Large intestine (tissue), 3 donors: ENCODE results near the gene TUBGCP2. TPM values are rescaled to one million over a fixed set of nuclear protein-coding genes. Genes with fewer than 3 reads are reported as not detected.

Source experiments
- DNase-seq, 2 donors: peaks; one replicate each; pipeline versions ENCODE4 v3.0.0 to v3.0.0-alpha.2; 2013
- H3K27ac ChIP-seq: one replicate; pipeline ENCODE4 v1.5.1; 2013; ENCODE audit warnings: low read length
- H3K27me3 ChIP-seq: 2 replicates; pipeline ENCODE4 v1.6.1; 2013; ENCODE audit warnings: low read length; ENCODE audit not compliant: control insufficient read depth, insufficient read depth
- H3K36me3 ChIP-seq: 2 replicates; pipeline ENCODE4 v1.6.1; 2013; ENCODE audit warnings: low read length; ENCODE audit not compliant: control insufficient read depth, insufficient read depth
- H3K4me1 ChIP-seq: one replicate; pipeline ENCODE4 v1.6.1; 2013; ENCODE audit warnings: low read length; ENCODE audit not compliant: control insufficient read depth, insufficient read depth
- H3K4me3 ChIP-seq: one replicate; pipeline ENCODE4 v1.5.1; 2013; ENCODE audit warnings: low read length
- H3K9me3 ChIP-seq: one replicate; pipeline ENCODE4 v1.6.1; 2013; ENCODE audit warnings: mild to moderate bottlenecking, low read depth, low read length, moderate library complexity; ENCODE audit not compliant: control insufficient read depth
- WGBS: methylation state at CpG from one replicate; pipeline ENCODE4 v1.1.5; 2013; ENCODE audit warnings: low lambda C conversion rate; ENCODE audit not compliant: insufficient coverage; 5-methylcytosine and 5-hydroxymethylcytosine counted together
- polyA plus RNA-seq: library from polyadenylated mRNA; unstranded; fragments of 120-200 nt; gene quantifications from one replicate; pipeline ENCODE4 v1.2.1, GENCODE V29; 2013

TUBGCP2 gene
- polyA plus RNA-seq, 1 donor = 53.2 TPM

GRCh38 chr10:133258066-133258817 is 50.4 kb downstream of the TUBGCP2 start:
- no peak overlapping the region for H3K27ac ChIP-seq
- H3K27me3 ChIP-seq = peaks cover 3% of the 10 kb centered on the region
- no CpG with 5 or more reads among the region's 21 CpGs for WGBS
- H3K36me3 ChIP-seq = no peaks in the 10 kb centered on the region
- H3K4me1 ChIP-seq = peaks cover 24% of the 10 kb centered on the region
- no peak overlapping the region for H3K4me3 ChIP-seq
- DNase-seq = peak in 1 of 2 donors; percentile 39
- no peaks in the 10 kb centered on the region for H3K9me3 ChIP-seq

GRCh38 chr10:133257489-133258065 is 51.1 kb downstream of the TUBGCP2 start:
- no peak overlapping the region for H3K4me3 ChIP-seq
- no peak overlapping the region for H3K27ac ChIP-seq
- no CpG with 5 or more reads among the region's 27 CpGs for WGBS
- H3K27me3 ChIP-seq = no peaks in the 10 kb centered on the region
- peaks cover 19% of the 10 kb centered on the region for H3K4me1 ChIP-seq
- no peaks in the 10 kb centered on the region for H3K36me3 ChIP-seq
- peak in 1 of 2 donors; percentile 75 for DNase-seq
- H3K9me3 ChIP-seq = no peaks in the 10 kb centered on the region

- Histone ChIP-seq H3K36me3 (no peaks in the 10 kb centered on the region), H3K4me3 (no peak overlapping the region), H3K9me3 (no peaks in the 10 kb centered on the region), H3K27ac (no peak overlapping the region), H3K4me1 (peaks cover 13% of the 10 kb centered on the region), H3K27me3 (no peaks in the 10 kb centered on the region)
- no CpG with 5 or more reads among the region's 15 CpGs for WGBS
- no peak for DNase-seq
Observed at GRCh38 chr10:133255323-133255722, 53.3 kb downstream of the TUBGCP2 start.

- Histone ChIP-seq H3K9me3 (no peaks in the 10 kb centered on the region), H3K4me3 (no peak overlapping the region), H3K36me3 (no peaks in the 10 kb centered on the region), H3K4me1 (peaks cover 17% of the 10 kb centered on the region), H3K27me3 (peaks cover 3% of the 10 kb centered on the region), H3K27ac (no peak overlapping the region)
- WGBS = no CpG with 5 or more reads among the region's 13 CpGs
- DNase-seq = no peak
Observed at GRCh38 chr10:133254421-133255120, 54.1 kb downstream of the TUBGCP2 start.

- no peak overlapping the region for H3K27ac ChIP-seq
- H3K4me1 ChIP-seq = peaks cover 17% of the 10 kb centered on the region
- 100% methylated on average over 3 of the region's 22 CpGs for WGBS
- H3K9me3 ChIP-seq = no peaks in the 10 kb centered on the region
- no peak for DNase-seq
- H3K27me3 ChIP-seq = peaks cover 3% of the 10 kb centered on the region
- H3K4me3 ChIP-seq = no peak overlapping the region
- H3K36me3 ChIP-seq = no peaks in the 10 kb centered on the region
Observed at GRCh38 chr10:133253361-133253955, 55.2 kb downstream of the TUBGCP2 start.

GRCh38 chr10:133252223-133252552 is 56.5 kb downstream of the TUBGCP2 start:
- Histone ChIP-seq H3K27ac (no peak overlapping the region), H3K4me3 (no peak overlapping the region), H3K4me1 (peaks cover 8% of the 10 kb centered on the region), H3K27me3 (peaks cover 3% of the 10 kb centered on the region), H3K36me3 (no peaks in the 10 kb centered on the region), H3K9me3 (no peaks in the 10 kb centered on the region)
- no CpG with 5 or more reads among the region's 12 CpGs for WGBS
- DNase-seq = no peak

- no peak for DNase-seq
- H3K27ac ChIP-seq = no peak overlapping the region
- no peaks in the 10 kb centered on the region for H3K36me3 ChIP-seq
- WGBS = no CpG with 5 or more reads among the region's 28 CpGs
- no peaks in the 10 kb centered on the region for H3K9me3 ChIP-seq
- H3K4me3 ChIP-seq = no peak overlapping the region
- H3K4me1 ChIP-seq = peaks cover 9% of the 10 kb centered on the region
- peaks cover 3% of the 10 kb centered on the region for H3K27me3 ChIP-seq
Observed at GRCh38 chr10:133251388-133252222, 57.1 kb downstream of the TUBGCP2 start.

GRCh38 chr10:133249975-133250754 is 58.5 kb downstream of the TUBGCP2 start:
- DNase-seq = no peak
- H3K27me3 ChIP-seq = peaks cover 4% of the 10 kb centered on the region
- no peaks in the 10 kb centered on the region for H3K36me3 ChIP-seq
- no peak overlapping the region for H3K27ac ChIP-seq
- 100% methylated on average over 2 of the region's 11 CpGs for WGBS
- no peak overlapping the region for H3K4me3 ChIP-seq
- H3K4me1 ChIP-seq = peaks cover 23% of the 10 kb centered on the region
- no peaks in the 10 kb centered on the region for H3K9me3 ChIP-seq

- WGBS = no CpG with 5 or more reads among the region's 21 CpGs
- no peak for DNase-seq
- H3K4me1 ChIP-seq = peaks cover 32% of the 10 kb centered on the region
- no peaks in the 10 kb centered on the region for H3K9me3 ChIP-seq
- no peaks in the 10 kb centered on the region for H3K36me3 ChIP-seq
- H3K27me3 ChIP-seq = peaks cover 4% of the 10 kb centered on the region
- H3K27ac ChIP-seq = no peak overlapping the region
- no peak overlapping the region for H3K4me3 ChIP-seq
Observed at GRCh38 chr10:133249094-133249780, 59.4 kb downstream of the TUBGCP2 start.
